SK-N-SH treated with all-trans-retinoic acid at 6 μM for 48 hours (cell line): Measurements from ENCODE around the gene ADAMTS2.
"Not testable (repeated sequence)": the region's sequence is repeated elsewhere in the genome, so short reads cannot be mapped to it uniquely, and the experiment has no call there.

Experiments used
- ATAC-seq: fragments of 200-7000 bp; cut with Tn5 transposase; 3 replicates; pipeline ENCODE4 v1.9.1; 2020; ENCODE audit warnings: mild to moderate bottlenecking, moderate library complexity
- ARNTL ChIP-seq: fragments of 450-650 bp; formaldehyde crosslinking; IDR thresholded peaks from 2 replicates; pipeline ENCODE4 v1.5.0; 2020; ENCODE audit warnings: low read depth, mild to moderate bottlenecking, moderate library complexity, borderline replicate concordance
- CSDC2 ChIP-seq: fragments of 250-450 bp; sonication (Bioruptor Pico); IDR thresholded peaks from 2 replicates; pipeline ENCODE4 v1.5.0; 2020; ENCODE audit warnings: mild to moderate bottlenecking, moderate library complexity
- ESRRG ChIP-seq: fragments of 250-450 bp; sonication (Bioruptor Pico); IDR thresholded peaks from 2 replicates; pipeline ENCODE4 v1.6.1; 2021; ENCODE audit warnings: mild to moderate bottlenecking
- ISL1 ChIP-seq: fragments of 250-450 bp; sonication (Bioruptor Pico); IDR thresholded peaks from 2 replicates; pipeline ENCODE4 v2.1.2; 2022; ENCODE audit warnings: mild to moderate bottlenecking, moderate library complexity
- RARB ChIP-seq: fragments of 250-450 bp; sonication (Bioruptor Pico); IDR thresholded peaks from 2 replicates; pipeline ENCODE4 v1.8.0; 2021; ENCODE audit warnings: mild to moderate bottlenecking, moderate library complexity
- SNAI2 ChIP-seq: fragments of 250-450 bp; sonication (Bioruptor Pico); IDR thresholded peaks from 2 replicates; pipeline ENCODE4 v1.5.0; 2020; ENCODE audit warnings: mild to moderate bottlenecking, moderate library complexity
- TCF4 ChIP-seq: fragments of 250-450 bp; sonication (Bioruptor Pico); IDR thresholded peaks from 2 replicates; pipeline ENCODE4 v1.8.0; 2021; ENCODE audit warnings: mild to moderate bottlenecking, moderate library complexity, borderline replicate concordance
- TOX ChIP-seq: fragments of 250-450 bp; sonication (Bioruptor Pico); IDR thresholded peaks from 2 replicates; pipeline ENCODE4 v1.8.0; 2021; ENCODE audit warnings: mild to moderate bottlenecking, moderate library complexity, borderline replicate concordance
- ZC3H10 ChIP-seq: fragments of 250-450 bp; sonication (Bioruptor Pico); IDR thresholded peaks from 2 replicates; pipeline ENCODE4 v1.5.1; 2021; ENCODE audit warnings: mild to moderate bottlenecking, moderate library complexity
- ZFP3 ChIP-seq: fragments of 250-450 bp; sonication (Bioruptor Pico); IDR thresholded peaks from 2 replicates; pipeline ENCODE4 v1.5.0; 2020; ENCODE audit warnings: mild to moderate bottlenecking, moderate library complexity
- ZFP30 ChIP-seq: fragments of 450-650 bp; formaldehyde crosslinking; IDR thresholded peaks from 2 replicates; pipeline ENCODE4 v1.5.0; 2022; ENCODE audit warnings: mild to moderate bottlenecking, moderate library complexity
- ZNF565 ChIP-seq: fragments of 450-650 bp; formaldehyde crosslinking; conservative IDR thresholded peaks from 2 replicates; pipeline ENCODE4 v1.5.0; 2020; ENCODE audit warnings: low read depth, mild to moderate bottlenecking, moderate library complexity
- TF ChIP-seq, protein P1 (sequence below): fragments of 250-450 bp; sonication (Bioruptor Pico); IDR thresholded peaks from 2 replicates; pipeline ENCODE4 v1.5.0; 2020; ENCODE audit warnings: mild to moderate bottlenecking, moderate library complexity
- TF ChIP-seq, protein P2 (sequence below): fragments of 250-450 bp; sonication (Bioruptor Pico); IDR thresholded peaks from 2 replicates; pipeline ENCODE4 v1.8.0; 2020; ENCODE audit warnings: mild to moderate bottlenecking, moderate library complexity, borderline replicate concordance
- TF ChIP-seq, protein P3 (sequence below): fragments of 250-450 bp; sonication (Bioruptor Pico); IDR thresholded peaks from 2 replicates; pipeline ENCODE4 v1.5.1; 2020; ENCODE audit warnings: low read depth, mild to moderate bottlenecking, moderate library complexity
- TF ChIP-seq, protein P4 (sequence below): fragments of 250-450 bp; sonication (Bioruptor Pico); IDR thresholded peaks from 2 replicates; pipeline ENCODE4 v1.5.1; 2021; ENCODE audit warnings: mild to moderate bottlenecking, moderate library complexity
- TF ChIP-seq, protein P5 (sequence below): fragments of 250-450 bp; sonication (Bioruptor Pico); IDR thresholded peaks from 2 replicates; pipeline ENCODE4 v1.8.0; 2021; ENCODE audit warnings: low read depth, mild to moderate bottlenecking, moderate library complexity, borderline replicate concordance

The ADAMTS2 gene

DNA sequence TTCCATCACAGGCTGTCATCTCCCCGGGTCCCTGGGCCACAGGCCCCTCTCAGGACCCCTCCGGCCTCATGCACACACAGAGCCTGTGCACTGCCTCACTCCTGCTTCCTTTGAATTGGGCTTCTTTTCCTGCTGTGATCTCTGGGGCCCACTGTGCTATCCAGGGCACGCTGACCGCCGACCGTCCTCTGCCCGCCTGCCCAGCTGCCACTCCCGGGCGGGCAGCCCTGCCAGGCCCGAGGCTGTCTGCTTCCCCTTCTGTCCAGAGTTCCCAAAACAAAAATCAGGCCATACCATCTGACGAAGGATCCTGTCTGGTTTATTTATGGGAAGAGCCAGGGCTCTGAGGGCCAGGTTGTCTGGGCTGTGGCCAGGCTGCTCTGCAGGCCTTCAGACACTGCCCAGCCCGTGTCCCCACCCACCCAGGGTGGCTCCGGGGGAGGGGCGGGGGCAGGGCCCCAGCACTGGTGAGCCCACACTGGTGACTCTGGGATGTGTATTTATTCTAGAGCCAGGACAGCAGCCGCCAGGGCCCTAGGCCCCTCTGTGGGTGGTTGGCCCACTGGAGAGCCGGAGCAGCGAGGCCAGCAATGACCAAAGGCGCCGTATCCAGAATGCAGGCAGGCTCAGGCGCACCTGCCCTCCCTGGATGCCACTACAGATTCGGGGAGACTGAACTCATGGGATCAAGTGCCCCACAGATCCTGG lies 57.0 kb downstream of the ADAMTS2 start:
- no peak for TF ChIP-seq SNAI2 (CRISPR knock-in tag)
- peak; percentile 44; the same call in 2 of the 3 replicates for ATAC-seq

DNA sequence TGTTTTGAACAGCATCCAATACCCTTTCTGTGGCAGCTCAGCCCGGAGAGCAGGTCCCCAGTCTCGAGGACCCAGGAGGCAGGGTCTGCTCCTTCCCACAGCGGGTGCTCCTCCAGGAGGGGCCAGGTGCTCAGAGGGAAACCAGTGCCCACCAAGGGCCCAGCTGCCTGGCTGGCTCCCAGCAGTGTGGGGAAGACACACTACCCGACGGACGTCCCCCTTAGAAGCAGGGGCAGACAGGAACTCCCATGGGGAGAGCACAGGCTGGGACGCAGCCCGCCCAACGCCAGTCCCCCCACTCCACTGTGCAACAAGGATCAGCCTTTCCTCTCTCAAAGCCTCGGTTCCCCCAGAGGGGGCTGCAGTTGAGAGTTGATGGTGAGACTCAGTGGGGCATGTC lies 57.6 kb downstream of the ADAMTS2 start:
- TF ChIP-seq, protein P1, sequence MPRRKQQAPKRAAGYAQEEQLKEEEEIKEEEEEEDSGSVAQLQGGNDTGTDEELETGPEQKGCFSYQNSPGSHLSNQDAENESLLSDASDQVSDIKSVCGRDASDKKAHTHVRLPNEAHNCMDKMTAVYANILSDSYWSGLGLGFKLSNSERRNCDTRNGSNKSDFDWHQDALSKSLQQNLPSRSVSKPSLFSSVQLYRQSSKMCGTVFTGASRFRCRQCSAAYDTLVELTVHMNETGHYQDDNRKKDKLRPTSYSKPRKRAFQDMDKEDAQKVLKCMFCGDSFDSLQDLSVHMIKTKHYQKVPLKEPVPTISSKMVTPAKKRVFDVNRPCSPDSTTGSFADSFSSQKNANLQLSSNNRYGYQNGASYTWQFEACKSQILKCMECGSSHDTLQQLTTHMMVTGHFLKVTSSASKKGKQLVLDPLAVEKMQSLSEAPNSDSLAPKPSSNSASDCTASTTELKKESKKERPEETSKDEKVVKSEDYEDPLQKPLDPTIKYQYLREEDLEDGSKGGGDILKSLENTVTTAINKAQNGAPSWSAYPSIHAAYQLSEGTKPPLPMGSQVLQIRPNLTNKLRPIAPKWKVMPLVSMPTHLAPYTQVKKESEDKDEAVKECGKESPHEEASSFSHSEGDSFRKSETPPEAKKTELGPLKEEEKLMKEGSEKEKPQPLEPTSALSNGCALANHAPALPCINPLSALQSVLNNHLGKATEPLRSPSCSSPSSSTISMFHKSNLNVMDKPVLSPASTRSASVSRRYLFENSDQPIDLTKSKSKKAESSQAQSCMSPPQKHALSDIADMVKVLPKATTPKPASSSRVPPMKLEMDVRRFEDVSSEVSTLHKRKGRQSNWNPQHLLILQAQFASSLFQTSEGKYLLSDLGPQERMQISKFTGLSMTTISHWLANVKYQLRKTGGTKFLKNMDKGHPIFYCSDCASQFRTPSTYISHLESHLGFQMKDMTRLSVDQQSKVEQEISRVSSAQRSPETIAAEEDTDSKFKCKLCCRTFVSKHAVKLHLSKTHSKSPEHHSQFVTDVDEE, result no peak
- no peak for TF ChIP-seq TCF4 (CRISPR knock-in tag)
- no peak for TF ChIP-seq ISL1 (CRISPR knock-in tag)
- TF ChIP-seq, protein P2, sequence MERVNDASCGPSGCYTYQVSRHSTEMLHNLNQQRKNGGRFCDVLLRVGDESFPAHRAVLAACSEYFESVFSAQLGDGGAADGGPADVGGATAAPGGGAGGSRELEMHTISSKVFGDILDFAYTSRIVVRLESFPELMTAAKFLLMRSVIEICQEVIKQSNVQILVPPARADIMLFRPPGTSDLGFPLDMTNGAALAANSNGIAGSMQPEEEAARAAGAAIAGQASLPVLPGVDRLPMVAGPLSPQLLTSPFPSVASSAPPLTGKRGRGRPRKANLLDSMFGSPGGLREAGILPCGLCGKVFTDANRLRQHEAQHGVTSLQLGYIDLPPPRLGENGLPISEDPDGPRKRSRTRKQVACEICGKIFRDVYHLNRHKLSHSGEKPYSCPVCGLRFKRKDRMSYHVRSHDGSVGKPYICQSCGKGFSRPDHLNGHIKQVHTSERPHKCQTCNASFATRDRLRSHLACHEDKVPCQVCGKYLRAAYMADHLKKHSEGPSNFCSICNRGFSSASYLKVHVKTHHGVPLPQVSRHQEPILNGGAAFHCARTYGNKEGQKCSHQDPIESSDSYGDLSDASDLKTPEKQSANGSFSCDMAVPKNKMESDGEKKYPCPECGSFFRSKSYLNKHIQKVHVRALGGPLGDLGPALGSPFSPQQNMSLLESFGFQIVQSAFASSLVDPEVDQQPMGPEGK (CRISPR knock-in tag), result no peak
- TF ChIP-seq ZFP3 (CRISPR knock-in tag), result no peak
- TF ChIP-seq SNAI2 (CRISPR knock-in tag), result no peak
- ATAC-seq, result no peak

DNA sequence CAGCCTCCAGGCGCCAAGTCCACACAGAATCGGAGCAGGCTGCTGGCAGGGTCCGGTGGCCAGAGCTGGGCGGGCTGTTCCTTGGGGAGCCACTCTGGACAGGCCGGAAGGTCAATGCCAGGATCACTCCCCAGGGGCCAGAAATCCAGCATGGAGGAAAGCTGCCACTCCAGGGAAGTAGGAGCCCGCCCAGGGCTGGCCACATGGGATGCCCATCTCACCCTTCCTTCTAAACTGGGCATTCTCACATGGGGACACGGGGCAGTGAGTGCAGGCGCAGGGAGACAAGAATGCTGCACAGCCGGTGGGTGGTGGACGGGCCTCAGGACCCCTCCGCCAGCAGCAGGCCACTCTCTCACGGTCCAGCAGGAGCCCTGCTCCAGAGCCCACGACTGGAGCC lies 58.2 kb downstream of the ADAMTS2 start:
- ATAC-seq, result no peak
- TF ChIP-seq ZFP3 (CRISPR knock-in tag), result no peak
- TF ChIP-seq, protein P3, sequence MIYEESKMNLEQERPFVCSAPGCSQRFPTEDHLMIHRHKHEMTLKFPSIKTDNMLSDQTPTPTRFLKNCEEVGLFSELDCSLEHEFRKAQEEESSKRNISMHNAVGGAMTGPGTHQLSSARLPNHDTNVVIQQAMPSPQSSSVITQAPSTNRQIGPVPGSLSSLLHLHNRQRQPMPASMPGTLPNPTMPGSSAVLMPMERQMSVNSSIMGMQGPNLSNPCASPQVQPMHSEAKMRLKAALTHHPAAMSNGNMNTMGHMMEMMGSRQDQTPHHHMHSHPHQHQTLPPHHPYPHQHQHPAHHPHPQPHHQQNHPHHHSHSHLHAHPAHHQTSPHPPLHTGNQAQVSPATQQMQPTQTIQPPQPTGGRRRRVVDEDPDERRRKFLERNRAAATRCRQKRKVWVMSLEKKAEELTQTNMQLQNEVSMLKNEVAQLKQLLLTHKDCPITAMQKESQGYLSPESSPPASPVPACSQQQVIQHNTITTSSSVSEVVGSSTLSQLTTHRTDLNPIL (CRISPR knock-in tag), result no peak

DNA sequence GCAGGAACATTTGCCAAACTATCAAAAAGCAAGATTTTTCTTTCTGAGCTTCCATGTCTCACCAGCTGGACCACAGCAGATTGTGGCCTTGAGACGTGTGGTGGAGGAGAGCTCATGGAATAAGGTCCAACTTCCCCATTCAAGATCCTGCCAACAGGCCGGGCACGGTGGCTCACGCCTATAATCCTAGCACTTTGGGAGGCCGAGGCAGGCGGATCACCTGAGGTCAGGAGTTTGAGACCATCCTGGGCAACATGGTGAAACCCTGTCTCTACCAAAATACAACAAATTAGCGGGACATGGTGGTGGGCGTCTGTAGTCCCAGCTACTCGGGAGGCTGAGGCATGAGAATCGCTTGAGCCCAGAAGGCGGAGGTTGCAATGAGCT lies 59.5 kb downstream of the ADAMTS2 start:
- ATAC-seq, result not testable (repeated sequence)

DNA sequence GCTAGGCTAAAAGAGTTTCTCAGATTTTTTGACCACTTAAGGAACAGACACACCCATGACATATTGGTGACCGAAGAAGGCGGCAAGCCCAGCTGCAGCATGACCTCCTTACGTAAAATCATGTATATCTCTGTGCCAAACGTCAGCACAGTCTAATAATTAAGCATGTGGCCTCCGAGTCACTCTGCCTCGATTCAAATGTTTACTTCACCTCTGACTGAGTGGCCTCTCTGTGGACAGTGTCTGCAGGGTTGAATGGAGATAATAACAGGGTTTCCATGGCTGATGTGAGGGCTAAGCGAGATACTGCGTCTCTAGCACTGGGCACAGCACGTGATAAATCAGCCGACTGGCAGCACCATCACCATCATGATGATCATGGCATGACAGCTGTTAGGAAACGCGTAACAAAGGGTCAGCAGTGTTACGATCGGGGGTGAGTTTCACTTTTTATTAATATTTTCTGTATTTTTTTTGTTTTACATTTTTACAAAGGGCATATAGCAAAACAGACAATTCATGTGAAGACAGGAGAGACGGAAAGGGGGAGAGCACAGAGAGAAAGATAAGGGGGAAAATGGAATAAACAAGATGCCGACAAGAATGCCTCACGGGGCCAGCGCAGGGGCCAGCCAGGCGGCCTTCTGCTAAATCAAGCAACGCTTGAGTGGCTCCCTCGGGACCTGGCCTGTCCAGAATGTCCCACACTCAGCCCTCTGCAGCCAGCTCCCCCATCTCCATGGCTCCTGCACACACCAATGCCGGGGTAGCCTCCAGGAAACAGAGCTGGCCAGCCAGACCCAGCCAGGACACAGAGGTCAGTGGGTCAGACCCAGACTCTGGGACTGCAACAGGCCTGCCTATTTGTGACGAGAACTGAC lies 60.3 kb downstream of the ADAMTS2 start:
- TF ChIP-seq TOX (no peak), TCF4 (CRISPR knock-in tag) (0 out of 2 replicates have a peak, but pooled peaks have one; percentile 20), ARNTL (CRISPR knock-in tag) (0 out of 2 replicates have a peak, but pooled peaks have one; percentile 35), ZC3H10 (no peak)
- peak; percentile 45; the same call in 1 of the 3 replicates for ATAC-seq

DNA sequence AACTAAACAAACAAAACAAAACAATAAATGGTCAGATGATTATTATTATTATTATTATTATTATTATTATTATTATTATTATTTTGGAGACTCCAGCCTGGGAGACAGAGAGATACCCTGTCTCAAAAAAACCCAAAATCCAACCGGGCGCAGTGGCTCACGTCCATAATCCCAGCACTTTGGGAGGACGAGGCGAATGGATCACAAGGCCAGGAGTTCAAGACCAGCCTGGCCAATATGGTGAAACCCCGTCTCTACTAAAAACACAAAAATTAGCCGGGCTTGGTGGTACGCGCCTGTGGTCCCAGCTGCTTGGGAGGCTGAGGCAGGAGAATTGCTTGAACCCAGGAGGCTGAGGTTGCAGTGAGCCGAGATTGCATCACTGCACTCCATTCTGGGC lies 61.4 kb downstream of the ADAMTS2 start:
- ATAC-seq, result not testable (repeated sequence)

DNA sequence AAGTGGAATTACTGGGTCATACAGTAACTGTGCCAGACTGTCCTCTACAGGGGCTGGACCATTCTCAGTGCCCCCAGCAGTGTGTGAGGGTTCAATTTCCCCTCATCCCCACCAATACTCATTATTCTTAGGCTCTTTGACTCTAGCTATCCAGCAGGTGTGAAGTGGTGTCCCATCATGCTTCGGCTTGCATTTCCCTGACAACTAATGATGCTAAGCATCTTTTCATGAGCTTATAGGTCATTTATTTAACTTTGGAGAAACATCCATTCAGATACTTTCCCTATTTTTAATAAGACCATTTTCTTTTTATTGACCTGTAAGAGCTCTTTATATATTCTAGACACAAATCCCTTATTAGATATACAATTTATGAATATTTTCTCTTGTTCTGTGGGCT lies 63.6 kb downstream of the ADAMTS2 start:
- no peak for ATAC-seq
- TF ChIP-seq ARNTL (CRISPR knock-in tag), result no peak
- TF ChIP-seq, protein P4, sequence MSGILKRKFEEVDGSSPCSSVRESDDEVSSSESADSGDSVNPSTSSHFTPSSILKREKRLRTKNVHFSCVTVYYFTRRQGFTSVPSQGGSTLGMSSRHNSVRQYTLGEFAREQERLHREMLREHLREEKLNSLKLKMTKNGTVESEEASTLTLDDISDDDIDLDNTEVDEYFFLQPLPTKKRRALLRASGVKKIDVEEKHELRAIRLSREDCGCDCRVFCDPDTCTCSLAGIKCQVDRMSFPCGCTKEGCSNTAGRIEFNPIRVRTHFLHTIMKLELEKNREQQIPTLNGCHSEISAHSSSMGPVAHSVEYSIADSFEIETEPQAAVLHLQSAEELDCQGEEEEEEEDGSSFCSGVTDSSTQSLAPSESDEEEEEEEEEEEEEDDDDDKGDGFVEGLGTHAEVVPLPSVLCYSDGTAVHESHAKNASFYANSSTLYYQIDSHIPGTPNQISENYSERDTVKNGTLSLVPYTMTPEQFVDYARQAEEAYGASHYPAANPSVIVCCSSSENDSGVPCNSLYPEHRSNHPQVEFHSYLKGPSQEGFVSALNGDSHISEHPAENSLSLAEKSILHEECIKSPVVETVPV, result no peak
- TF ChIP-seq, protein P5, sequence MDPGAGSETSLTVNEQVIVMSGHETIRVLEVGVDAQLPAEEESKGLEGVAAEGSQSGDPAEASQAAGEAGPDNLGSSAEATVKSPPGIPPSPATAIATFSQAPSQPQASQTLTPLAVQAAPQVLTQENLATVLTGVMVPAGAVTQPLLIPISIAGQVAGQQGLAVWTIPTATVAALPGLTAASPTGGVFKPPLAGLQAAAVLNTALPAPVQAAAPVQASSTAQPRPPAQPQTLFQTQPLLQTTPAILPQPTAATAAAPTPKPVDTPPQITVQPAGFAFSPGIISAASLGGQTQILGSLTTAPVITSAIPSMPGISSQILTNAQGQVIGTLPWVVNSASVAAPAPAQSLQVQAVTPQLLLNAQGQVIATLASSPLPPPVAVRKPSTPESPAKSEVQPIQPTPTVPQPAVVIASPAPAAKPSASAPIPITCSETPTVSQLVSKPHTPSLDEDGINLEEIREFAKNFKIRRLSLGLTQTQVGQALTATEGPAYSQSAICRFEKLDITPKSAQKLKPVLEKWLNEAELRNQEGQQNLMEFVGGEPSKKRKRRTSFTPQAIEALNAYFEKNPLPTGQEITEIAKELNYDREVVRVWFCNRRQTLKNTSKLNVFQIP, result no peak
- TF ChIP-seq ZFP30, result no peak
- TF ChIP-seq ISL1 (CRISPR knock-in tag), result no peak
- no peak for TF ChIP-seq CSDC2
- no peak for TF ChIP-seq ZNF565 (CRISPR knock-in tag)
- TF ChIP-seq, protein P2 (CRISPR knock-in tag), result no peak
- TF ChIP-seq ESRRG (CRISPR knock-in tag), result no peak
- no peak for TF ChIP-seq ZC3H10
- TF ChIP-seq TOX, result no peak
- no peak for TF ChIP-seq RARB
